BLaER1 (cell line): ENCODE results near the gene PLAC8L1.
"Not testable (repeated sequence)": the region's sequence is repeated elsewhere in the genome, so short reads cannot be mapped to it uniquely, and the experiment has no call there.

Experiments used
- H3K27ac ChIP-seq: shearing (Covaris generic); formaldehyde crosslinking; 2 replicates; pipeline ENCODE4 v1.8.1; 2022
- H3K27me3 ChIP-seq: shearing (Covaris generic); formaldehyde crosslinking; 2 replicates; pipeline ENCODE4 v1.8.1; 2022
- H3K36me3 ChIP-seq: shearing (Covaris generic); formaldehyde crosslinking; 2 replicates; pipeline ENCODE4 v1.8.1; 2022
- H3K4me1 ChIP-seq: shearing (Covaris generic); formaldehyde crosslinking; 2 replicates; pipeline ENCODE4 v1.8.1; 2022
- H3K4me2 ChIP-seq: shearing (Covaris generic); formaldehyde crosslinking; 2 replicates; pipeline ENCODE4 v1.8.1; 2022
- H3K4me3 ChIP-seq: shearing (Covaris generic); formaldehyde crosslinking; 2 replicates; pipeline ENCODE4 v1.8.1; 2022
- H3K9ac ChIP-seq: shearing (Covaris generic); formaldehyde crosslinking; 2 replicates; pipeline ENCODE4 v1.8.1; 2022
- H3K9me3 ChIP-seq: shearing (Covaris generic); formaldehyde crosslinking; 2 replicates; pipeline ENCODE4 v1.8.1; 2022
- H4K20me1 ChIP-seq: shearing (Covaris generic); formaldehyde crosslinking; 2 replicates; pipeline ENCODE4 v1.8.1; 2022
- Cebpa-rat ChIP-seq: shearing (Covaris generic); IDR thresholded peaks from 2 replicates; pipeline ENCODE4 v1.8.1; 2022

The PLAC8L1 gene

GRCh38 chr5:146105477-146105876 lies at the start of gene PLAC8L1:
TSS of gene PLAC8L1 (minus strand) at chr5:146105577. CDS start at chr5:146104311, 1,266 bp downstream.
- Histone ChIP-seq H3K9ac (no peak within 1 kb of the TSS), H3K4me3 (no peak within 1 kb of the TSS), H3K27ac (no peak within 1 kb of the TSS), H3K4me1 (peaks cover 15% of the 10 kb centered on the region), H3K4me2 (no peak within 1 kb of the TSS), H4K20me1 (no peaks in the 10 kb centered on the region), H3K36me3 (peaks cover 19% of the 10 kb centered on the region), H3K27me3 (no peaks in the 10 kb centered on the region), H3K9me3 (no peaks in the 10 kb centered on the region)
- TF ChIP-seq Cebpa-rat: no peak

- Histone ChIP-seq H3K9ac (no peak overlapping the region), H3K4me3 (no peak overlapping the region), H3K4me1 (no peaks in the 10 kb centered on the region), H3K27ac (no peak overlapping the region), H4K20me1 (peaks cover 59% of the 10 kb centered on the region), H3K36me3 (peaks cover 99% of the 10 kb centered on the region), H3K27me3 (no peaks in the 10 kb centered on the region), H3K4me2 (no peak overlapping the region), H3K9me3 (no peaks in the 10 kb centered on the region)
- TF ChIP-seq Cebpa-rat: no peak
These were observed 46.6 kb upstream of the PLAC8L1 start for GRCh38 chr5:146151970-146152369.

- H3K4me1 ChIP-seq: no peaks in the 10 kb centered on the region
- no peaks in the 10 kb centered on the region for H3K9me3 ChIP-seq
- H3K4me3 ChIP-seq: no peak overlapping the region
- no peaks in the 10 kb centered on the region for H3K27me3 ChIP-seq
- H3K4me2 ChIP-seq: no peak overlapping the region
- no peak overlapping the region for H3K9ac ChIP-seq
- H3K27ac ChIP-seq: no peak overlapping the region
- H3K36me3 ChIP-seq: peaks cover 98% of the 10 kb centered on the region
- no peak for TF ChIP-seq Cebpa-rat
- peaks cover 14% of the 10 kb centered on the region for H4K20me1 ChIP-seq
These were observed 32.6 kb upstream of the PLAC8L1 start for GRCh38 chr5:146137967-146138403.

- Histone ChIP-seq H3K27me3 (no peaks in the 10 kb centered on the region), H3K9ac (no peak overlapping the region), H3K4me2 (no peak overlapping the region), H4K20me1 (peaks cover 42% of the 10 kb centered on the region), H3K36me3 (peaks cover 89% of the 10 kb centered on the region), H3K4me1 (no peaks in the 10 kb centered on the region), H3K27ac (no peak overlapping the region), H3K9me3 (no peaks in the 10 kb centered on the region), H3K4me3 (no peak overlapping the region)
- TF ChIP-seq Cebpa-rat: no peak
These were observed 25.2 kb upstream of the PLAC8L1 start for GRCh38 chr5:146130440-146131045.

- no peaks in the 10 kb centered on the region for H3K9me3 ChIP-seq
- no peak overlapping the region for H3K27ac ChIP-seq
- no peaks in the 10 kb centered on the region for H3K27me3 ChIP-seq
- no peak overlapping the region for H3K4me3 ChIP-seq
- no peak overlapping the region for H3K9ac ChIP-seq
- H3K4me2 ChIP-seq: no peak overlapping the region
- peaks cover 8% of the 10 kb centered on the region; the same call in 1 of the 2 replicates for H4K20me1 ChIP-seq
- peaks cover 88% of the 10 kb centered on the region for H3K36me3 ChIP-seq
- no peaks in the 10 kb centered on the region for H3K4me1 ChIP-seq
- no peak for TF ChIP-seq Cebpa-rat
These were observed 20.7 kb upstream of the PLAC8L1 start for GRCh38 chr5:146126068-146126467.

GRCh38 chr5:146124580-146124979 lies 19.2 kb upstream of the PLAC8L1 start:
- Histone ChIP-seq H3K9me3 (no peaks in the 10 kb centered on the region), H3K27me3 (no peaks in the 10 kb centered on the region), H3K4me2 (no peak overlapping the region), H4K20me1 (no peaks in the 10 kb centered on the region), H3K4me1 (no peaks in the 10 kb centered on the region), H3K9ac (no peak overlapping the region), H3K36me3 (peaks cover 93% of the 10 kb centered on the region), H3K4me3 (no peak overlapping the region), H3K27ac (no peak overlapping the region)
- no peak for TF ChIP-seq Cebpa-rat

GRCh38 chr5:146121451-146121850 lies 16.1 kb upstream of the PLAC8L1 start:
- not testable (repeated sequence) for H3K4me1 ChIP-seq, H3K9ac ChIP-seq, H3K27me3 ChIP-seq, H3K27ac ChIP-seq, H3K9me3 ChIP-seq, H4K20me1 ChIP-seq, H3K4me3 ChIP-seq, H3K4me2 ChIP-seq
- H3K36me3 ChIP-seq: peaks cover 95% of the 10 kb centered on the region

GRCh38 chr5:146118322-146118721 lies 12.9 kb upstream of the PLAC8L1 start:
- Histone ChIP-seq H3K27me3 (no peaks in the 10 kb centered on the region), H4K20me1 (peaks cover 19% of the 10 kb centered on the region; the same call in 1 of the 2 replicates), H3K4me2 (no peak overlapping the region), H3K4me1 (peaks cover 4% of the 10 kb centered on the region; the same call in 1 of the 2 replicates), H3K27ac (no peak overlapping the region), H3K4me3 (no peak overlapping the region), H3K9ac (no peak overlapping the region), H3K9me3 (no peaks in the 10 kb centered on the region), H3K36me3 (peaks cover 94% of the 10 kb centered on the region)
- TF ChIP-seq Cebpa-rat: no peak

GRCh38 chr5:146117216-146117615 lies 11.8 kb upstream of the PLAC8L1 start:
- H4K20me1 ChIP-seq: peaks cover 19% of the 10 kb centered on the region; the same call in 1 of the 2 replicates
- H3K4me3 ChIP-seq, H3K9ac ChIP-seq, H3K27ac ChIP-seq, H3K4me1 ChIP-seq, H3K4me2 ChIP-seq, H3K9me3 ChIP-seq, H3K27me3 ChIP-seq: not testable (repeated sequence)
- peaks cover 95% of the 10 kb centered on the region for H3K36me3 ChIP-seq

GRCh38 chr5:146116361-146116760 lies 11.0 kb upstream of the PLAC8L1 start:
- H3K4me2 ChIP-seq: no peak overlapping the region
- H3K27ac ChIP-seq: no peak overlapping the region
- no peak overlapping the region for H3K9ac ChIP-seq
- H3K36me3 ChIP-seq: peaks cover 91% of the 10 kb centered on the region
- no peak for TF ChIP-seq Cebpa-rat
- H3K27me3 ChIP-seq: no peaks in the 10 kb centered on the region
- no peaks in the 10 kb centered on the region for H3K9me3 ChIP-seq
- H4K20me1 ChIP-seq: peaks cover 19% of the 10 kb centered on the region; the same call in 1 of the 2 replicates
- peaks cover 17% of the 10 kb centered on the region for H3K4me1 ChIP-seq
- no peak overlapping the region for H3K4me3 ChIP-seq

- H3K36me3 ChIP-seq: peaks cover 52% of the 10 kb centered on the region
These were observed 7.1 kb upstream of the PLAC8L1 start for GRCh38 chr5:146112476-146112875.

More at GRCh38 chr5:146112476-146112875, 7.1 kb upstream of the PLAC8L1 start:
- H3K9me3 ChIP-seq: no peaks in the 10 kb centered on the region
- peaks cover 18% of the 10 kb centered on the region; the same call in 1 of the 2 replicates for H4K20me1 ChIP-seq
- H3K4me2 ChIP-seq: no peak overlapping the region
- TF ChIP-seq Cebpa-rat: no peak
- no peak overlapping the region for H3K9ac ChIP-seq
- H3K27ac ChIP-seq: no peak overlapping the region
- H3K4me3 ChIP-seq: no peak overlapping the region
- H3K27me3 ChIP-seq: no peaks in the 10 kb centered on the region
- H3K4me1 ChIP-seq: peaks cover 29% of the 10 kb centered on the region
